Dermis blood vessel endothelial cell (primary cell): ENCODE data around the gene FAM3B. TPM values are rescaled to one million over a fixed set of nuclear protein-coding genes. Genes with fewer than 3 reads are reported as not detected.

Source experiments
- DNase-seq: peaks from one replicate; pipeline ENCODE4 v3.0.0; 2010
- total RNA-seq: library from RNA; depleted of rRNA; stranded (reverse); fragments of >200 nt; gene quantifications from 2 replicates; pipeline ENCODE4 v1.2.3, GENCODE V29; 2014

Gene FAM3B
- total RNA-seq, 1 donor from 2014 or later: not detected

DNA sequence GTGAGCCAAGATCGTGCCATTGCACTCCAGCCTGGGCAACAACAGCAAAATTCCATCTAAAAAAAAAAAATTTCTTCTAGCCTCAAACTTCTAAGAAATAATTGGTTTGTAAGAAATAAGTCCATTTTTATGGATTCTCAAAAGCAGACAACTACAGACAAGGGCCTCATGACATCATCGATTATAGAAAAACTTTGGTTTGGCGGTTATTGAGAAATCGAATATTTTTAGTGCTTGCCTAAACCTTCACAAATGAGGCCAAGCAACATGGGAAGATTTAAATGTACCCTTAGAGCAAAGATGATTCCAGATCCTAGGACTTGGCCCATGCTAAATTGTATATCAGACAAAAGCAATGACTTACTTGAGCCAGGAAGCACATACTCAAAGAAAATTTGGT, 81.7 kb downstream of the FAM3B start:
- no peak for DNase-seq

DNA sequence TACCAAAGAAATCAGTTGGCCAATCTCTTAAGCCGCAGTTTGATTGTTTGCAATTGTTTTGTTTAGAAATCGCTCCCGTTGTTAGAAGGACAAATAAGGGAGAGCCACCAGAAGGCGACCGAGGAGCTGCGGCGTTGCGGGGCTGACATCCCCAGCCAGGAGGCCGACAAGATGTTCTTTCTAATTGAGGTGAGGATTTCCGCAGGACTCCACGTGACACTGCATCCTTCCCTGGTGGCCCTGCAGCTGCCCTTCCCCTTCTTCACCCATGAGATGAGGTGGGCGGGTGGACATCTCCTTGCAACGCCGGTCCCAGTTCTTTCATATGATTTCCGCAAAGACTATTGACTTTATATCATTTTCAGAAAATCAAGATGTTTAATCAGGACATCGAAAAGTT, 82.2 kb downstream of the FAM3B start:
- no peak for DNase-seq

DNA sequence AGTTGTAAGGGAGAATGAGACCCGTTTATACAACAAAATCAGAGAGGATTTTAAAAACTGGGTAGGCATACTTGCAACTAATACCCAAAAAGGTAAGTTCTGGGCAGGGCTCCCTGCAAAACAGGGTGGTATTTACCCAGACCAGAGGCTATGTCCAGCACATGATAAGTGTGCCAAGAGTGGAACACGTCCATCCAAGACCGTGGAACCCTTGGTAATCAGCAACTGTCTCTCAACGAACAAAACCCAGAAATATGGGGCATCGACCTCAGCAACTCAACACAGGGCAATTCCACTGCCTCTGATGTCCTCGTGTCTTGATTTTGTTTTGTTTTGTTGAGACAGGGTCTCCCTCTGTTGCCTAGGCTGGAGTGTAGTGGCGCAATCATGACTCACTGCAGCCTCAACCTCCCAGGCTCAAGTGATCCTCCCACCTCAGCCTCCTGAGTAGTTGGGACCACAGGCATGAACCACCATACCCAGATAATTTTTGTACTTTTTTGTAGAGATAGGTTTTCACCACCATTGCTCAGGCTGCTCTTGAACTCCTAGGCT, 82.7 kb downstream of the FAM3B start:
- DNase-seq: no peak

GRCh38 chr21:41402231-41402630, 85.6 kb downstream of the FAM3B start:
- DNase-seq: no peak

DNA sequence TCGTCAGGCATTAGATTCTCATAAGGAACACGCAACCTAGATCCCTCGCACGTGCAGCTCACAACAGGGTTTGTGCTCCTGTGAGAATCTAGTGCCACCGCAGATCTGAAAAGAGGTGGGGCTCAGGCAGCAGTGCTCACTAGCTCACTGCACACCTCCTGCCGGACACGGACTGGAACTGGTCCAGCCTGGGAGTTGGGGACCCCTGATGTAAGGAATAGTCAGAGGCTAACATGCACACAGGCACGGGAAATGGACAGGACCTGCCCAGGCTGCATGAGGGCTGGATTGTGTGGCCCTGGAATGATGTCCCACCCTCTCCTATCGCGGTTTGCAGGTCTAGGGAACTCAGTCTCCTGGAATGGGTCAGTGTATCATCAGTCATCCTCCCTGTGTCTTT, 86.2 kb downstream of the FAM3B start:
- no peak for DNase-seq

DNA sequence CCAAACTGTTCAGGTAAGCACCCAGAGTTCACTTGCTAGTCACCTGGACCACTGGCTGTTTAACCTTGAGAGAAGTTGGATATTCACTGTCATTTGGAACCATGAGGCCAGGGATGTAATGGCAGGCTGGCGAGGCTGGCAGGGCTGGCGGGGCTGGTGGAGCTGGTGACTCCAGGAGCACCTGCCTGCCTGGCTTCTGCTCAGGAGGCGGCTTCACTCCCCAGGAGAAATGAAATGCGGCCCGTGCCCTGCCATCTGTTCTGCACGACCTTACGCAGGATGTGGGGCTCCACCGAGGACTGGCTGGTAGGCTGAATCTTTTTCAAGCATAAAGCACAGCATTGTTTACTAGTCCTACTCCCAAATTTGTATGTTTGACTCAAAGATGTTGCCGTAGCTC, 86.7 kb downstream of the FAM3B start:
- DNase-seq: no peak

DNA sequence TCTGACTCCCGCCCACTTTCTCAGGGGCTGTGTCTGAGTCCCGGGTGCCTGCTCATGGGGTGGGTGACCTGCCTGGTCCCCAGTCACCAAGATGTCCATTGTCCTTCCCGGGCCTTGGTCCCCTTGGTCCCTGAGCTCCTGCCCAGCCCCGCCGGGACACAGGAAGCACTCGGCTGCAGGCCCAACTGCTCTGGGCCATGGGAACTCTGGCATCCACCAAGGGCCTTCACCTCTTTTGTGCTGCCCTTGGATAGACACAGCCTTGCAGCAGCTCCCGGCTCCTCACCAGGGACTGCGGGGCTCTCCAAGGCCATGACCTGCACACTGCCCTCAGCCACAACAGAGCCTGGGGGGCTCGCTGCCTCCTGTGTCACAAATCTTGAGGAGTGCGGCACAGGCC, 87.4 kb downstream of the FAM3B start:
- no peak for DNase-seq

GRCh38 chr21:41405321-41405720, 88.7 kb downstream of the FAM3B start:
- no peak for DNase-seq

DNA sequence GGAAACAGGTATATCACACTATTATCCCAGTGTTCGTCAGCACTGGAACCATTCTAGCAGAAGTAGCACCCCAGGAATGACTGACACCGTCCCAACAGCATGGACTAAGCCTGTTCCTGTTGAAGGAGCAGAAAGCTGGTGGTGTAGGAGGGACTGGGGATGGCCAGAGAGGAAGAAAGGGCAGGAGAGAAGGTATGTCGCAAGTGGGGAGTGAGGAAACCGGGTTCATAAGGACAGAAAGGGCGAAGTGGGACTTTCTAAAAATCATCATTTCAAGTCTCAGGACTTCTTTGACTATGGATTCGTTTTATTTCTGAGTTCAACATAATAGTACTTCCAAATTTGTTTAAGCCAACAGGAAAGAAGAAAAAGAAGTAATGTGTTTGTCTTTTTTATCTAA, 89.7 kb downstream of the FAM3B start:
- no peak for DNase-seq

Other genes with a start within 250 kb of the FAM3B start
- 571 and 696 TPM in 2 replicates for gene BACE2, start 148.6 kb upstream of the FAM3B start, total RNA-seq
- 0.19 and 0.85 TPM in 2 replicates for gene MX2, start 45.2 kb downstream of the FAM3B start, total RNA-seq
- 10.0 and 10.4 TPM in 2 replicates for gene MX1, start 109.4 kb downstream of the FAM3B start, total RNA-seq
- gene TMPRSS2, start 191.4 kb downstream of the FAM3B start, total RNA-seq: not detected in 2 replicates